CD4-positive, alpha-beta T cell (primary cell): Measurements from ENCODE around the gene MFF. TPM values are rescaled to one million over a fixed set of nuclear protein-coding genes. Genes with fewer than 3 reads are reported as not detected.

ENCODE experiments used
- ATAC-seq: fragments of 200-7000 bp; cut with Tn5 transposase; one replicate; pipeline ENCODE4 v1.10.0; 2022; ENCODE audit warnings: mild to moderate bottlenecking; ENCODE audit not compliant: poor library complexity
- CTCF ChIA-PET: fragments of 350-600 bp; sonication (Branson Sonifier 250); formaldehyde crosslinking; loops from one replicate; lab custom pipeline; 2021; ENCODE audit warnings: antibody characterized with exemption, inconsistent platforms; lab: Charles Lee
- POLR2A ChIA-PET: fragments of 350-600 bp; sonication (Branson Sonifier 250); formaldehyde crosslinking; loops from one replicate; lab custom pipeline; 2021; ENCODE audit warnings: antibody characterized with exemption, inconsistent platforms; lab: Charles Lee
- DNase-seq, 14 experiments: peaks; one replicate each; pipeline ENCODE4 v3.0.0-alpha.2; 2013 to 2020; ENCODE audit warnings: mixed read lengths in 2 of 14
- H3K27ac ChIP-seq, 2 donors: one replicate each; pipeline versions ENCODE4 v1.5.1 to v1.7.0; 2013; ENCODE audit warnings: low read length in 2 of 2, low read depth in 1 of 2, mild to moderate bottlenecking in 1 of 2
- H3K27me3 ChIP-seq, 2 experiments: 1 replicate in 1 of 2; 2 replicates in 1 of 2; pipeline versions ENCODE4 v1.6.1 to v1.7.0; 2013; ENCODE audit warnings: low read length in 2 of 2, control low read depth in 1 of 2, mild to moderate bottlenecking in 1 of 2, moderate library complexity in 1 of 2; ENCODE audit not compliant: insufficient read depth in 2 of 2, control insufficient read depth in 1 of 2
- H3K36me3 ChIP-seq: one replicate; pipeline ENCODE4 v1.6.1; 2013; ENCODE audit warnings: low read length, control low read depth; ENCODE audit not compliant: insufficient read depth
- H3K4me1 ChIP-seq: one replicate; pipeline ENCODE4 v1.6.1; 2013; ENCODE audit warnings: low read length, control low read depth; ENCODE audit not compliant: insufficient read depth
- H3K4me3 ChIP-seq: one replicate; pipeline ENCODE4 v1.5.1; 2013; ENCODE audit warnings: mild to moderate bottlenecking, low read length, moderate library complexity
- H3K9me3 ChIP-seq, 2 experiments: 1 replicate in 1 of 2; 2 replicates in 1 of 2; pipeline versions ENCODE4 v1.6.1 to v1.7.0; 2013; ENCODE audit warnings: low read length in 2 of 2, mild to moderate bottlenecking in 2 of 2, control low read depth in 1 of 2, moderate library complexity in 1 of 2; ENCODE audit not compliant: control insufficient read depth in 1 of 2, insufficient read depth in 1 of 2
- H3K27ac Mint-ChIP-seq: one replicate; pipeline ENCODE4 v1.8.0; 2020; ENCODE audit warnings: mixed read lengths
- H3K27me3 Mint-ChIP-seq: one replicate; pipeline ENCODE4 v1.8.0; 2021; ENCODE audit warnings: mixed read lengths
- H3K36me3 Mint-ChIP-seq: one replicate; pipeline ENCODE4 v1.8.0; 2021; ENCODE audit warnings: low read depth, mixed read lengths
- H3K4me1 Mint-ChIP-seq: one replicate; pipeline ENCODE4 v1.8.0; 2021; ENCODE audit warnings: low read depth, mixed read lengths
- H3K4me3 Mint-ChIP-seq: one replicate; pipeline ENCODE4 v1.8.0; 2020; ENCODE audit warnings: mild to moderate bottlenecking, mixed read lengths
- H3K9me3 Mint-ChIP-seq: one replicate; pipeline ENCODE4 v1.8.0; 2020; ENCODE audit warnings: mixed read lengths
- intact Hi-C, 2 experiments: fragments of 100-400 bp; cut with DNase I in 1 of 2; cut with micrococcal nuclease in 1 of 2; formaldehyde crosslinking; loops; one replicate each; pipeline versions ENCODE4 v1.15.1 to v1.9.0; 2023 to 2025; cut with DNase I, micrococcal nuclease
- total RNA-seq, 174 experiments: library from RNA in 2 of 174; stranded (reverse) in 2 of 174; gene quantifications; one replicate each; pipeline ENCODE4 v1.2.3 and lab custom pipeline; 2021 to 2026
- TF ChIP-seq, protein P1 (sequence below): fragments of 200-600 bp; IDR thresholded peaks from one replicate; pipeline ENCODE4 v1.8.0; 2022; ENCODE audit warnings: antibody characterized with exemption, mild to moderate bottlenecking

The MFF gene
- total RNA-seq, 2 experiments from 2014 or later, result 46.9 to 51.8 TPM

DNA sequence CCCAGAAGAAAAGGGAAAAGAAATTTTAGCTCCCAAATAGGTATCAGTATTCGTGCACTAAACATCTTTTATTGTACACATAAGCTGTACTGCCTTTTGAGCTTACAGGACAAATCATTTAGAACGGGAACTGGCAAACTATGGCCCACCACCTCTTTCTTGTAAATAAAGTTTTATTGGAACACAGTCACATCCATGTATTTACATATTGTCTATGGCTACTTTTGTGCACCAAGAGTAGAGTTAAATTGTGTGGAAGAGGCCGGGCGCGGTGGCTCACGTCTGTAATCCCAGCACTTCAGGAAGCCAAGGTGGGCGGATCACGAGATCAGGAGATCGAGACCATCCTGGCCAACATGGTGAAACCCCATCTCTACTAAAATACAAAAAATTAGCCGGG, 48.3 kb downstream of the MFF start:
- peaks cover 5% of the 10 kb centered on the region for H3K27me3 Mint-ChIP-seq
- Histone ChIP-seq H3K27me3 (no peaks in the 10 kb centered on the region), H3K27ac (no peak overlapping the region), H3K4me1 (no peaks in the 10 kb centered on the region), H3K4me3 (no peak overlapping the region), H3K9me3 (no peaks in the 10 kb centered on the region), H3K36me3 (no peaks in the 10 kb centered on the region)
- H3K36me3 Mint-ChIP-seq, result no peaks in the 10 kb centered on the region
- CTCF ChIA-PET, result interaction anchor here (0.6 to 0.8 kb wide), 2 partner anchors 13 to 462 kb away, joined by 3 to 4 read pairs; no protein-coding TSS in a partner anchor
- POLR2A ChIA-PET, result no interaction called here
- no peaks in the 10 kb centered on the region for H3K4me1 Mint-ChIP-seq
- no peaks in the 10 kb centered on the region for H3K9me3 Mint-ChIP-seq
- DNase-seq, result no peak
- intact Hi-C loops, result no loop called here
- no peak for ATAC-seq
- H3K4me3 Mint-ChIP-seq, result no peak overlapping the region
- TF ChIP-seq, protein P1, sequence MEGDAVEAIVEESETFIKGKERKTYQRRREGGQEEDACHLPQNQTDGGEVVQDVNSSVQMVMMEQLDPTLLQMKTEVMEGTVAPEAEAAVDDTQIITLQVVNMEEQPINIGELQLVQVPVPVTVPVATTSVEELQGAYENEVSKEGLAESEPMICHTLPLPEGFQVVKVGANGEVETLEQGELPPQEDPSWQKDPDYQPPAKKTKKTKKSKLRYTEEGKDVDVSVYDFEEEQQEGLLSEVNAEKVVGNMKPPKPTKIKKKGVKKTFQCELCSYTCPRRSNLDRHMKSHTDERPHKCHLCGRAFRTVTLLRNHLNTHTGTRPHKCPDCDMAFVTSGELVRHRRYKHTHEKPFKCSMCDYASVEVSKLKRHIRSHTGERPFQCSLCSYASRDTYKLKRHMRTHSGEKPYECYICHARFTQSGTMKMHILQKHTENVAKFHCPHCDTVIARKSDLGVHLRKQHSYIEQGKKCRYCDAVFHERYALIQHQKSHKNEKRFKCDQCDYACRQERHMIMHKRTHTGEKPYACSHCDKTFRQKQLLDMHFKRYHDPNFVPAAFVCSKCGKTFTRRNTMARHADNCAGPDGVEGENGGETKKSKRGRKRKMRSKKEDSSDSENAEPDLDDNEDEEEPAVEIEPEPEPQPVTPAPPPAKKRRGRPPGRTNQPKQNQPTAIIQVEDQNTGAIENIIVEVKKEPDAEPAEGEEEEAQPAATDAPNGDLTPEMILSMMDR, result no peak
- no peak overlapping the region for H3K27ac Mint-ChIP-seq

- Mint-ChIP-seq H3K27ac (no peak overlapping the region), H3K9me3 (no peaks in the 10 kb centered on the region), H3K27me3 (peaks cover 5% of the 10 kb centered on the region), H3K36me3 (no peaks in the 10 kb centered on the region), H3K4me1 (no peaks in the 10 kb centered on the region), H3K4me3 (no peak overlapping the region)
- H3K27ac ChIP-seq, result no peak overlapping the region
- H3K4me1 ChIP-seq, result no peaks in the 10 kb centered on the region
- ChIA-PET CTCF (interaction anchor here (0.8 kb wide), 1 partner anchor 12 kb away, joined by 4 read pairs; no protein-coding TSS in a partner anchor), POLR2A (no interaction called here)
- H3K27me3 ChIP-seq, result no peaks in the 10 kb centered on the region
- no peaks in the 10 kb centered on the region for H3K9me3 ChIP-seq
- TF ChIP-seq, protein P1, result no peak
- no peaks in the 10 kb centered on the region for H3K36me3 ChIP-seq
- H3K4me3 ChIP-seq, result no peak overlapping the region
- no peak for ATAC-seq
- intact Hi-C loops, result no loop called here
- DNase-seq, result peak in 4 of 14 experiments; percentile 14 to 34 (median 27)
These were observed 49.1 kb downstream of the MFF start for GRCh38 chr2:227374158-227374557.

DNA sequence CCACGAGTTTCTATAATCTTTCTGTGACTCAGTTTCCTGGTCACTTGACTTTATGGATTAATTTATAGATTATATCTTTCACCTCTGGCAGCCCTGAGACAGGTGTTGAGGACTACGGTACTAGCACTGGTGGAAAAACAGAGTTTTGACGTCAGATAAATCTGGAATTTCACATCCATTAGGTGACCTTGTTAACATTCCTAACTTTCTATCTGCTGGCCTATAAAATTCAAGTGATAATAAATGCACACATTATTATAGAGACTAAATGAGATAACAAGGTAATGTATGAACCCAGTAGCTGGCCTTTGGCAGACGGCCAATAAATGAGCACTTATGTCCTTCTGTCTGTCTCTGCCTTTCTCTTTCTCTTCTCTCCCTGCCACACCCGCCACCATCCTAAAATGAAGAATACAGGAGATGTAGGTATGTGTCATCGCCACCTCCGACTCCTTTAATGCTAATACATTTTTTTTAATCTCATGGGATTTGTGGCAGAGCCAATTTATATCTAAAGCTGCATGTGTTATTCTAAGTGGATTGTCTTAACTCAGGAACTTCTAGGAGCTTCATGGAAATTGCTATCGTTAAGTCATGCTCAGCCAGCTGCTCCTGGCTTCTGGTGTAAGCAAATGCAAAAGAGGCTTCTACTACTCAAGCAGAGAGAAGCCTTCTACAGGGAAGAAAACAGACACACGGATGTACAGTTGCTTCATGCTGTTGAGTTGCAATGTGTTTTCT, 51.8 kb downstream of the MFF start:
- H3K9me3 Mint-ChIP-seq, result no peaks in the 10 kb centered on the region
- TF ChIP-seq, protein P1, result no peak
- H3K36me3 Mint-ChIP-seq, result no peaks in the 10 kb centered on the region
- ATAC-seq, result no peak
- H3K27ac Mint-ChIP-seq, result no peak overlapping the region
- POLR2A ChIA-PET, result no interaction called here
- peaks cover 8% of the 10 kb centered on the region for H3K27me3 Mint-ChIP-seq
- Histone ChIP-seq H3K36me3 (no peaks in the 10 kb centered on the region), H3K27ac (no peak overlapping the region), H3K4me3 (no peak overlapping the region), H3K27me3 (no peaks in the 10 kb centered on the region), H3K9me3 (no peaks in the 10 kb centered on the region), H3K4me1 (no peaks in the 10 kb centered on the region)
- DNase-seq, result no peak
- no peaks in the 10 kb centered on the region for H3K4me1 Mint-ChIP-seq
- CTCF ChIA-PET, result no interaction called here
- H3K4me3 Mint-ChIP-seq, result no peak overlapping the region
- intact Hi-C loops, result no loop called here
